SK-N-SH (cell line): ENCODE results near the gene CDCP1.

ENCODE experiments used
- EP300 ChIP-seq, 2 experiments: IDR thresholded peaks; 2 replicates each; pipeline versions ENCODE4 v1.4.0 to v1.6.1; 2012; ENCODE audit warnings: borderline replicate concordance in 1 of 2, low read depth in 1 of 2, low read length in 1 of 2
- FOXM1 ChIP-seq: IDR thresholded peaks from 2 replicates; pipeline ENCODE4 v1.4.0; 2012; ENCODE audit warnings: low read depth, mild to moderate bottlenecking
- JUND ChIP-seq: IDR thresholded peaks from 2 replicates; pipeline ENCODE4 v1.4.0; 2012
- MXI1 ChIP-seq: IDR thresholded peaks from 2 replicates; pipeline ENCODE4 v1.6.1; 2012; ENCODE audit warnings: mild to moderate bottlenecking, low read depth, low read length, improper control_type of control experiment
- POLR2AphosphoS5 ChIP-seq: IDR thresholded peaks from 2 replicates; pipeline ENCODE4 v1.6.1; 2012; ENCODE audit warnings: low read depth, low read length
- RFX5 ChIP-seq: IDR thresholded peaks from 2 replicates; pipeline ENCODE4 v1.6.1; 2012; ENCODE audit warnings: mild to moderate bottlenecking, improper control_type of control experiment, low read length
- SMC3 ChIP-seq: IDR thresholded peaks from 2 replicates; pipeline ENCODE4 v1.6.1; 2012; ENCODE audit warnings: low read depth, low read length, improper control_type of control experiment
- YY1 ChIP-seq: IDR thresholded peaks from 2 replicates; pipeline ENCODE4 v1.4.0; 2012; ENCODE audit warnings: low read depth, mild to moderate bottlenecking
- TF ChIP-seq, protein P1 (sequence below): fragments of 200-600 bp; sonication (generic); IDR thresholded peaks from 2 replicates; pipeline ENCODE4 v1.6.1; 2017; ENCODE audit warnings: antibody characterized with exemption, mild to moderate bottlenecking, moderate library complexity
- TF ChIP-seq, protein P2 (sequence below): fragments of 150-350 bp; IDR thresholded peaks from 2 replicates; pipeline ENCODE4 v1.6.1; 2017; ENCODE audit warnings: antibody characterized with exemption, low read length, low read depth, borderline replicate concordance
- TF ChIP-seq, protein P3 (sequence below): IDR thresholded peaks from 2 replicates; pipeline ENCODE4 v1.4.0; 2012; ENCODE audit warnings: low read depth
- TF ChIP-seq, protein P4 (sequence below): IDR thresholded peaks from 2 replicates; pipeline ENCODE4 v1.6.1; 2012; ENCODE audit warnings: mild to moderate bottlenecking, low read depth, low read length, moderate library complexity

DNA sequence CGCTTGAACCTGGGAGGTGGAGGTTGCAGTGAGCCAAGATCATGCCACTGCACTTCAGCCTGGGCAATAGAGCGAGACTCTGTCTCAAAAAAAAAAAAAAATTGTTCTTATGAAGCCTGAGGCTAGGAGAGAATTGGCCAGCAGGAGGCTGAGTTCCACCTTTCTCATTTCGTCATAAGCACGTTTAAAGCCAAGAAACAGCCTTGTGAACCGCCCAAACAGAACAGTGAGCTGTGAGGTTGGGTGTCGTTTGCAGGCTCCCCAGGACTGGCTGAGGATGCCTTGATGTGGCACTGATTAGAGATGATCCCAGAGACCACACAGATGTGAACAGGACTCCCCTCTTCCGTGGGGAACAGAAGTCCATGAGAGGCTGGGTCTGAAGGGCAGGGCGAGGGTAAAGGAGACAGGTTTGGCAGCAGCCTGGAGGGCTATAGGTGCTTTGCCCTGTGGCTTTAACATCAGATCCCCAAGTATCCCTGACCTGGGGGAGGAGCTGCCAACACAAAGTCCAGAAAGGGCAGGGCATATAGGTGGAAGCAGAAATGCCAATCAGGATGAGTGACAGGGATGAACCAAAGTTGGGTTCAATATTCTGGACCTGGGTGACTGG, 67.2 kb downstream of the CDCP1 start:
- TF ChIP-seq FOXM1 (no peak), YY1 (no peak), SMC3 (no peak), MXI1 (no peak), RFX5 (no peak), POLR2AphosphoS5 (no peak), EP300 (IDR thresholded peaks at IDR 0.05; ENCODE audit: borderline replicate concordance in 1 of 2, low read depth in 1 of 2, low read length in 1 of 2) (no peak), JUND (no peak)
- TF ChIP-seq, protein P1, sequence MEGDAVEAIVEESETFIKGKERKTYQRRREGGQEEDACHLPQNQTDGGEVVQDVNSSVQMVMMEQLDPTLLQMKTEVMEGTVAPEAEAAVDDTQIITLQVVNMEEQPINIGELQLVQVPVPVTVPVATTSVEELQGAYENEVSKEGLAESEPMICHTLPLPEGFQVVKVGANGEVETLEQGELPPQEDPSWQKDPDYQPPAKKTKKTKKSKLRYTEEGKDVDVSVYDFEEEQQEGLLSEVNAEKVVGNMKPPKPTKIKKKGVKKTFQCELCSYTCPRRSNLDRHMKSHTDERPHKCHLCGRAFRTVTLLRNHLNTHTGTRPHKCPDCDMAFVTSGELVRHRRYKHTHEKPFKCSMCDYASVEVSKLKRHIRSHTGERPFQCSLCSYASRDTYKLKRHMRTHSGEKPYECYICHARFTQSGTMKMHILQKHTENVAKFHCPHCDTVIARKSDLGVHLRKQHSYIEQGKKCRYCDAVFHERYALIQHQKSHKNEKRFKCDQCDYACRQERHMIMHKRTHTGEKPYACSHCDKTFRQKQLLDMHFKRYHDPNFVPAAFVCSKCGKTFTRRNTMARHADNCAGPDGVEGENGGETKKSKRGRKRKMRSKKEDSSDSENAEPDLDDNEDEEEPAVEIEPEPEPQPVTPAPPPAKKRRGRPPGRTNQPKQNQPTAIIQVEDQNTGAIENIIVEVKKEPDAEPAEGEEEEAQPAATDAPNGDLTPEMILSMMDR = peak; percentile 33
- TF ChIP-seq, protein P2, sequence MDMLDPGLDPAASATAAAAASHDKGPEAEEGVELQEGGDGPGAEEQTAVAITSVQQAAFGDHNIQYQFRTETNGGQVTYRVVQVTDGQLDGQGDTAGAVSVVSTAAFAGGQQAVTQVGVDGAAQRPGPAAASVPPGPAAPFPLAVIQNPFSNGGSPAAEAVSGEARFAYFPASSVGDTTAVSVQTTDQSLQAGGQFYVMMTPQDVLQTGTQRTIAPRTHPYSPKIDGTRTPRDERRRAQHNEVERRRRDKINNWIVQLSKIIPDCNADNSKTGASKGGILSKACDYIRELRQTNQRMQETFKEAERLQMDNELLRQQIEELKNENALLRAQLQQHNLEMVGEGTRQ = no peak
- TF ChIP-seq, protein P3, sequence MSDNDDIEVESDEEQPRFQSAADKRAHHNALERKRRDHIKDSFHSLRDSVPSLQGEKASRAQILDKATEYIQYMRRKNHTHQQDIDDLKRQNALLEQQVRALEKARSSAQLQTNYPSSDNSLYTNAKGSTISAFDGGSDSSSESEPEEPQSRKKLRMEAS = no peak
- TF ChIP-seq, protein P4, sequence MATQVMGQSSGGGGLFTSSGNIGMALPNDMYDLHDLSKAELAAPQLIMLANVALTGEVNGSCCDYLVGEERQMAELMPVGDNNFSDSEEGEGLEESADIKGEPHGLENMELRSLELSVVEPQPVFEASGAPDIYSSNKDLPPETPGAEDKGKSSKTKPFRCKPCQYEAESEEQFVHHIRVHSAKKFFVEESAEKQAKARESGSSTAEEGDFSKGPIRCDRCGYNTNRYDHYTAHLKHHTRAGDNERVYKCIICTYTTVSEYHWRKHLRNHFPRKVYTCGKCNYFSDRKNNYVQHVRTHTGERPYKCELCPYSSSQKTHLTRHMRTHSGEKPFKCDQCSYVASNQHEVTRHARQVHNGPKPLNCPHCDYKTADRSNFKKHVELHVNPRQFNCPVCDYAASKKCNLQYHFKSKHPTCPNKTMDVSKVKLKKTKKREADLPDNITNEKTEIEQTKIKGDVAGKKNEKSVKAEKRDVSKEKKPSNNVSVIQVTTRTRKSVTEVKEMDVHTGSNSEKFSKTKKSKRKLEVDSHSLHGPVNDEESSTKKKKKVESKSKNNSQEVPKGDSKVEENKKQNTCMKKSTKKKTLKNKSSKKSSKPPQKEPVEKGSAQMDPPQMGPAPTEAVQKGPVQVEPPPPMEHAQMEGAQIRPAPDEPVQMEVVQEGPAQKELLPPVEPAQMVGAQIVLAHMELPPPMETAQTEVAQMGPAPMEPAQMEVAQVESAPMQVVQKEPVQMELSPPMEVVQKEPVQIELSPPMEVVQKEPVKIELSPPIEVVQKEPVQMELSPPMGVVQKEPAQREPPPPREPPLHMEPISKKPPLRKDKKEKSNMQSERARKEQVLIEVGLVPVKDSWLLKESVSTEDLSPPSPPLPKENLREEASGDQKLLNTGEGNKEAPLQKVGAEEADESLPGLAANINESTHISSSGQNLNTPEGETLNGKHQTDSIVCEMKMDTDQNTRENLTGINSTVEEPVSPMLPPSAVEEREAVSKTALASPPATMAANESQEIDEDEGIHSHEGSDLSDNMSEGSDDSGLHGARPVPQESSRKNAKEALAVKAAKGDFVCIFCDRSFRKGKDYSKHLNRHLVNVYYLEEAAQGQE = no peak
